ENCODE data around the gene TIGD2.
A peak's percentile ranks its signal among the peaks of the same experiment; 100 is the strongest.

TIGD2 gene

DNA sequence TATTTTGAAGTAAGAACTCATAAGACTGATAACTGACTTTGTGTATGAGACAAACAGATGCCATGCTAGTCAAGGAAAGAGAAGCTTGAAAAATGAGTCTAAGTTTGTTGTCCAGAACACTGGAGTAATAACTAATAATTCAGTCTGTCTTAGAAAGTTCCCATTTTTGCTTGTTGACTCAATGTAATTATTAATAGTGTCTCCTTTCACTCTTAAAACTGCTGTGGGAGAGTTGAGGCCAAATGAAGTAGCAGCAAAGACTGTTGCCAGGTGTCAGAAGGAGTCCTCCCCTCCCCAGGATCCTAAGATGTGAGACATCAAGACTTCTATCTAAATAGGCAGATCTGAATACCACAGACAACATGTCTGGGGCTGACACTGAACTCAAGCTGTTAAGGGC lies 33.6 kb upstream of the TIGD2 start:
- no peak overlapping the region for H3K4me3 ChIP-seq (ENCODE audit: low read depth, low read length)
- no peak for DNase-seq (ENCODE audit: low read depth)
- TF ChIP-seq, protein P1, sequence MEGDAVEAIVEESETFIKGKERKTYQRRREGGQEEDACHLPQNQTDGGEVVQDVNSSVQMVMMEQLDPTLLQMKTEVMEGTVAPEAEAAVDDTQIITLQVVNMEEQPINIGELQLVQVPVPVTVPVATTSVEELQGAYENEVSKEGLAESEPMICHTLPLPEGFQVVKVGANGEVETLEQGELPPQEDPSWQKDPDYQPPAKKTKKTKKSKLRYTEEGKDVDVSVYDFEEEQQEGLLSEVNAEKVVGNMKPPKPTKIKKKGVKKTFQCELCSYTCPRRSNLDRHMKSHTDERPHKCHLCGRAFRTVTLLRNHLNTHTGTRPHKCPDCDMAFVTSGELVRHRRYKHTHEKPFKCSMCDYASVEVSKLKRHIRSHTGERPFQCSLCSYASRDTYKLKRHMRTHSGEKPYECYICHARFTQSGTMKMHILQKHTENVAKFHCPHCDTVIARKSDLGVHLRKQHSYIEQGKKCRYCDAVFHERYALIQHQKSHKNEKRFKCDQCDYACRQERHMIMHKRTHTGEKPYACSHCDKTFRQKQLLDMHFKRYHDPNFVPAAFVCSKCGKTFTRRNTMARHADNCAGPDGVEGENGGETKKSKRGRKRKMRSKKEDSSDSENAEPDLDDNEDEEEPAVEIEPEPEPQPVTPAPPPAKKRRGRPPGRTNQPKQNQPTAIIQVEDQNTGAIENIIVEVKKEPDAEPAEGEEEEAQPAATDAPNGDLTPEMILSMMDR (conservative IDR thresholded peaks at IDR 0.05; ENCODE audit: low read depth, low read length) = no peak

DNA sequence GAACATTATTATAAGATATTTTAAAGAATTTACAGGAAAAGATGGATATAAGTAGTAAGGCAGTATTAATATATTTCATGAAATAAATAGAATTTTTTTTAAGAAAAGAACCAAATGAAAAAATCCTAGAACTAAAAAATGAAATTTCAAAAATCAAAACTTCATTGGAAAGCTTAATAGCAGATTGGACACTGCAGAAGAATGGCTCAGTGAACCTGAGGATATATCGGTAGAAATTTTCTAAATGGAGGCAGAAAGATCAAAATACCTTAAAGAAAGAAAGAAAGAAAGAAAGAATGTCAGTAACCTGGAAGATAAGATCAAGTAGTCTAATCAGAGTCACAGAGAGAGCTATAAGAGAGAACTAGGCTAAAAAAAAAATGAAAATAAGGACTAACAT lies 33.0 kb upstream of the TIGD2 start:
- TF ChIP-seq, protein P1 (conservative IDR thresholded peaks at IDR 0.05; ENCODE audit: low read depth, low read length) = no peak
- DNase-seq (ENCODE audit: low read depth) = no peak
- no peak overlapping the region for H3K4me3 ChIP-seq (ENCODE audit: low read depth, low read length)

DNA sequence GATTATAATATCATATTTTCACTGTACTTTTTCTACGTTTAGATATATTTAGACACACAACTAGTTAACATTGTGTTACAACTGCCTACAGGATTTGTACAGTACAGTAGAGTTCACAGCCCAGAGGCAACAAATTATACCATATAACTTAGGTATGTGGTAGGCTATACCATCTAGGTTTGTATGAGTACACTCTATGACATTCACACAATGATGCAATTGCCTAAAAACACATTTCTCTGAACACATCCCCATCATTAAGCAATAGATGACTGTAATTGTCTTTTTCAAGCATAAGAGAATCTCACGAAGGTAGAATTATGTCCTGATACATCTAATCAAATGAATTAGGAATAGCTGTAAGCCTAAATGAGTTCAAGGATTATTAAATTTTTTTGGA lies 12.3 kb upstream of the TIGD2 start:
- H3K4me3 ChIP-seq (ENCODE audit: low read depth, low read length) = no peak overlapping the region
- TF ChIP-seq, protein P1 (conservative IDR thresholded peaks at IDR 0.05; ENCODE audit: low read depth, low read length) = no peak
- peak; percentile 19 for DNase-seq (ENCODE audit: low read depth)

DNA sequence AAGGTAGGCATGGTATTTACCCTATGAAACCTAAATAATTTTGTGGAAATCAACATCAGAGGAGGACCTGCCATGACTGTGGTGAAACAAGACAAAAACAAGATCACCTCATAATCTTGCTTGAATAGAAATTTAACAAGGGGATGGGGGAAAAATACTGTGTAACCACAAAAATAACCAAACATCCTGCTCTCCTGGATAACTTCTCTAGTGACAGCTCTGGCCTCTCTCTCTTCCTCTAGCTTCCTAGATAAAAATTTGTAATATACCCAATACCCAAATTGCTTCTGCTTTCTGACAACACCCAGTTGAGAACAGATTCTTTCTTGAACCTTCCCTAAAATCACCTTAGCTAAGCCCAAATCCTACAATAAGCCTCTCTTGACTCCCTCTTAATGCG lies 11.9 kb upstream of the TIGD2 start:
- H3K4me3 ChIP-seq (ENCODE audit: low read depth, low read length) = no peak overlapping the region
- TF ChIP-seq, protein P1 (conservative IDR thresholded peaks at IDR 0.05; ENCODE audit: low read depth, low read length) = no peak
- DNase-seq (ENCODE audit: low read depth) = no peak

DNA sequence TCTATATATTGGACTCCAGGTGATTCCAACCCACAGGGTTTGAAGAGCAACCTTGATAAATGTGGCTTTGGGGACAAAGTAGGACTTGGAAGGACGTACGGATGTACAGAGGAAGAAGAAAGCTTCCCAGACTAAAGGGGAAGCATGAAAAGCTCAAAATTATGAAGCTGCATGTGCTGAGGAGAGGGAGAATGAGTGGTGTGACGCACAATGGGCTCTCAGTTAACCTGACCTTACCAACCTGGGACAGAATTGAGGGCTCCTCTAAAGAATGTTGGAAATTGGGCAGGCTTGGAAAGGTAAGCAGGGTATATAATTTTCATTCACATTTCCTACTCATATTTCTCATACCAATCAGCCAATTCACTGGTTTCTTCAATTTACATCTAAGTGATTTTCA lies 10.5 kb upstream of the TIGD2 start:
- H3K4me3 ChIP-seq (ENCODE audit: low read depth, low read length) = no peak overlapping the region
- TF ChIP-seq, protein P1 (conservative IDR thresholded peaks at IDR 0.05; ENCODE audit: low read depth, low read length) = no peak

DNA sequence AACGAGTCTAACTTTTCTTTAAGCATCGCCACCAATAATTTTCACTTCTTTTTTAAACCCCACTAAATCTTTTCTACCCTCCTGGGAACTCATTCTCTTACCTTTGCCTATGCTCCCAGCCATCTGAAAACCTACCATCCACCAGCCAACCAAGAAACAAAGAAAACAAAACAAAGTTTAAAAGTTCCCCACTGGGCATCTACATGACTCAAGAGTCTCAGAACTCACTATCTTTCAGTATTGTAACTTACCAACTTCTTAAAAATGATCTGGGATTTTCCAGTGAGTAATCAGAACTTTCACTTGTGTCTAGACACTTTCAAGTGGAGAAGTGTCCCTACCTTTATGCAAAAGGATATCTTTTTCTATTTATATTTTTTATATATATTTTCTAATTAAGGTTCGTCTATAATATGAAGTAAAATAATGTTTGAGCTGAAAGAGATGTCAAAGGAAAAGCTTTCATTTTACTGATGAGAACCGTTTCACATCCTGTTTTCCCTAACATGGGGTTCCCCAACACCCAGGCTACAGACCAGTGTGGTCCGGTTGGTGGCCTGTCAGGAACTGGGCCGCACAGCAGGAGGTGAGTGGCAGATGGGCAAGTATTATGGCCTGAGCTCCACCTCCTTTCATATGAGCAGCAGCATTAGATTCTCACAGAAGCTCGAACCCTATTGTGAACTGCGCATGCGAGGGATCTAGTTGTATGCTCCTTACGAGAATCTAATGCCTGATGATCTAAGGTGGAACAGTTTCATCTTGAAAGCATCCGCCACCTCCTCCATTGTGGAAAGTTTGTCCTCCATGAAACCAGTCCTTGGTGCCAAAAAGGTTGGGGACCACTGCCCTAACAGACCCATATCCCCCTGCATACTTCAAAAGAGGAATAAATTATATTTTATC lies 9.8 kb upstream of the TIGD2 start:
- TF ChIP-seq, protein P1 (conservative IDR thresholded peaks at IDR 0.05; ENCODE audit: low read depth, low read length) = no peak
- no peak overlapping the region for H3K4me3 ChIP-seq (ENCODE audit: low read depth, low read length)
- peak; percentile 30 for DNase-seq (ENCODE audit: low read depth)

More for the DNA sequence above, 10.5 kb upstream of the TIGD2 start:
- no peak for DNase-seq (ENCODE audit: low read depth)

DNA sequence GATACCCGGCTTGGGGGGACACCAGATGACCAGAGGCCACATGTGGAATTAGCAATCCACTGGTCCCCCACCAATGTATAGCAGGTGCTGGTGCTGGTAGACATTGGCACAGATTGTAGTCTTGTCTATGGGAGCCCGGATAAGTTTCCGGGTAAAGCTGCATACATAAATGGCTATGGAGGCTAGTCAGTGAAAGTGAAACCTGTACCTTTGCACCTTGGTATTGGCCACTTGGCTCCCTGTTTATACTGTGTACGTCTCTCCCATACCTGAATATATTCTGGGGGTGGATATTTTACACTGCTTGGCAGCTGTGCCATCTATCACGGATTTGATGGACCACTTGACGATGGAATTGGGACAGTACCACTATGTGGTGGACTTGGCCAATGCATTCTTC lies 5.6 kb upstream of the TIGD2 start:
- H3K4me3 ChIP-seq (ENCODE audit: low read depth, low read length) = no peak overlapping the region
- no peak for DNase-seq (ENCODE audit: low read depth)
- TF ChIP-seq, protein P1 (conservative IDR thresholded peaks at IDR 0.05; ENCODE audit: low read depth, low read length) = no peak
